SK-N-SH (cell line): Measurements from ENCODE around the gene OBSCN. TPM values are rescaled to one million over a fixed set of nuclear protein-coding genes. Genes with fewer than 3 reads are reported as not detected.

Experiments used
- CTCF ChIA-PET: fragments of 300-600, 350-600 bp; formaldehyde crosslinking; extraction: SDS; loops from one replicate; lab custom pipeline; 2021; lab: Yijun Ruan, JAX
- POLR2A ChIA-PET: fragments of 350-600 bp; sonication (Branson Sonifier 250); formaldehyde crosslinking; extraction: SDS; loops from one replicate; lab custom pipeline; 2020; ENCODE audit warnings: antibody characterized with exemption, inconsistent platforms; lab: Yijun Ruan, JAX
- DNase-seq: peaks from one replicate; pipeline ENCODE4 v3.0.0; 2012
- H2AFZ ChIP-seq: fragments of 200-600 bp; sonication (generic); 2 replicates; pipeline ENCODE4 v1.8.1; 2016; ENCODE audit warnings: antibody characterized with exemption, mild to moderate bottlenecking, low read depth
- H3F3A ChIP-seq: fragments of 200-600 bp; sonication (generic); replicated peaks from 2 replicates; pipeline ENCODE3; 2016; ENCODE audit warnings: antibody characterized with exemption, mild to moderate bottlenecking; ENCODE audit not compliant: insufficient read depth
- H3K27ac ChIP-seq, 2 experiments: fragments of 200-500 bp in 1 of 2; fragments of 200-600 bp in 1 of 2; sonication (Bioruptor generic) in 1 of 2; sonication (generic), shearing (Covaris generic) in 1 of 2; 2 replicates each; pipeline versions ENCODE4 v1.5.1 to v1.6.1; 2014 to 2016; ENCODE audit warnings: low read depth in 2 of 2, inconsistent platforms in 1 of 2, low read length in 1 of 2, mild to moderate bottlenecking in 1 of 2, mixed read lengths in 1 of 2
- H3K27me3 ChIP-seq: fragments of 200-600 bp; sonication (generic), shearing (Covaris generic); 2 replicates; pipeline ENCODE4 v1.6.1; 2016; ENCODE audit warnings: mixed run types; ENCODE audit not compliant: insufficient read depth
- H3K36me3 ChIP-seq, 2 experiments: fragments of 200-500 bp in 1 of 2; fragments of 200-600 bp in 1 of 2; sonication (Bioruptor generic) in 1 of 2; sonication (generic) in 1 of 2; replicated peaks in 1 of 2; 2 replicates each; pipeline versions ENCODE3 to v1.5.1; 2014 to 2016; ENCODE audit warnings: low read length in 1 of 2, mild to moderate bottlenecking in 1 of 2; ENCODE audit not compliant: insufficient read depth in 2 of 2, control insufficient read depth in 1 of 2
- H3K4me1 ChIP-seq, 2 experiments: fragments of 200-500 bp in 1 of 2; fragments of 200-600 bp in 1 of 2; sonication (Bioruptor generic) in 1 of 2; sonication (generic), shearing (Covaris generic) in 1 of 2; 2 replicates each; pipeline versions ENCODE4 v1.5.1 to v1.6.1; 2014 to 2016; ENCODE audit warnings: low read depth in 1 of 2, low read length in 1 of 2, mixed run types in 1 of 2; ENCODE audit not compliant: insufficient read depth in 2 of 2, control insufficient read depth in 1 of 2
- H3K4me2 ChIP-seq: fragments of 200-600 bp; sonication (generic), shearing (Covaris generic); 2 replicates; pipeline ENCODE4 v1.6.1; 2017; ENCODE audit warnings: mixed run types
- H3K4me3 ChIP-seq, 2 experiments: fragments of 200-500 bp in 1 of 2; fragments of 200-600 bp in 1 of 2; sonication (Bioruptor generic) in 1 of 2; sonication (generic), shearing (Covaris generic) in 1 of 2; 2 replicates each; pipeline versions ENCODE4 v1.5.1 to v1.8.1; 2014 to 2016; ENCODE audit warnings: low read depth in 2 of 2, inconsistent platforms in 1 of 2, low read length in 1 of 2, mild to moderate bottlenecking in 1 of 2, mixed read lengths in 1 of 2, moderate library complexity in 1 of 2
- H3K79me2 ChIP-seq: fragments of 200-600 bp; sonication (generic); 2 replicates; pipeline ENCODE4 v1.8.1; 2017; ENCODE audit warnings: mild to moderate bottlenecking; ENCODE audit not compliant: insufficient read depth
- H3K9ac ChIP-seq: fragments of 200-600 bp; sonication (generic); 2 replicates; pipeline ENCODE4 v1.6.1; 2017; ENCODE audit warnings: mixed run types
- H3K9me2 ChIP-seq: fragments of 200-600 bp; sonication (generic); 2 replicates; pipeline ENCODE4 v1.6.1; 2017; ENCODE audit warnings: mixed run types
- H3K9me3 ChIP-seq: fragments of 200-600 bp; sonication (generic); 2 replicates; pipeline ENCODE4 v1.6.1; 2017; ENCODE audit warnings: mixed run types, mild to moderate bottlenecking, moderate library complexity
- H4K20me1 ChIP-seq: fragments of 200-600 bp; sonication (generic); 2 replicates; pipeline ENCODE4 v1.6.1; 2017; ENCODE audit warnings: mild to moderate bottlenecking, mixed run types; ENCODE audit not compliant: insufficient read depth
- EP300 ChIP-seq, 2 experiments: IDR thresholded peaks; 2 replicates each; pipeline versions ENCODE4 v1.4.0 to v1.6.1; 2012; ENCODE audit warnings: borderline replicate concordance in 1 of 2, low read depth in 1 of 2, low read length in 1 of 2
- GATA2 ChIP-seq: sonication (generic); formaldehyde crosslinking; IDR thresholded peaks from 2 replicates; pipeline ENCODE4 v1.5.0; 2020; ENCODE audit warnings: mild to moderate bottlenecking, missing genetic modification reagents
- MEF2A ChIP-seq: IDR thresholded peaks from 2 replicates; pipeline ENCODE4 v1.4.0; 2012; ENCODE audit warnings: low read depth, borderline replicate concordance
- POLR2AphosphoS5 ChIP-seq: IDR thresholded peaks from 2 replicates; pipeline ENCODE4 v1.6.1; 2012; ENCODE audit warnings: low read depth, low read length
- RAD21 ChIP-seq: IDR thresholded peaks from 2 replicates; pipeline ENCODE4 v1.6.1; 2012; ENCODE audit warnings: mild to moderate bottlenecking, low read length
- RFX5 ChIP-seq: IDR thresholded peaks from 2 replicates; pipeline ENCODE4 v1.6.1; 2012; ENCODE audit warnings: mild to moderate bottlenecking, improper control_type of control experiment, low read length
- RXRA ChIP-seq: IDR thresholded peaks from 2 replicates; pipeline ENCODE4 v1.4.0; 2012; ENCODE audit warnings: low read depth, mild to moderate bottlenecking, borderline replicate concordance
- SMC3 ChIP-seq: IDR thresholded peaks from 2 replicates; pipeline ENCODE4 v1.6.1; 2012; ENCODE audit warnings: low read depth, low read length, improper control_type of control experiment
- TAF1 ChIP-seq: IDR thresholded peaks from 2 replicates; pipeline ENCODE4 v1.6.1; 2012; ENCODE audit warnings: low read depth, mild to moderate bottlenecking, low read length, moderate library complexity, borderline replicate concordance
- WGBS: methylation state at CpG from one replicate; pipeline ENCODE4 v1.1.6; 2017; ENCODE audit warnings: low lambda C conversion rate; 5-methylcytosine and 5-hydroxymethylcytosine counted together
- polyA plus RNA-seq, 3 experiments: library from polyadenylated mRNA; depleted of rRNA; stranded (reverse); fragments of >200 nt; gene quantifications; 2 replicates each; pipeline ENCODE4 v1.2.3, GENCODE V29; 2012
- TF ChIP-seq, protein P1 (sequence below): fragments of 150-350 bp; IDR thresholded peaks from 2 replicates; pipeline ENCODE4 v1.6.1; 2016; ENCODE audit warnings: mild to moderate bottlenecking, low read depth, low read length

OBSCN gene
- polyA plus RNA-seq, 1 of the 3 experiments (the other 2 are of a cell fraction), result 4.0 TPM

DNA sequence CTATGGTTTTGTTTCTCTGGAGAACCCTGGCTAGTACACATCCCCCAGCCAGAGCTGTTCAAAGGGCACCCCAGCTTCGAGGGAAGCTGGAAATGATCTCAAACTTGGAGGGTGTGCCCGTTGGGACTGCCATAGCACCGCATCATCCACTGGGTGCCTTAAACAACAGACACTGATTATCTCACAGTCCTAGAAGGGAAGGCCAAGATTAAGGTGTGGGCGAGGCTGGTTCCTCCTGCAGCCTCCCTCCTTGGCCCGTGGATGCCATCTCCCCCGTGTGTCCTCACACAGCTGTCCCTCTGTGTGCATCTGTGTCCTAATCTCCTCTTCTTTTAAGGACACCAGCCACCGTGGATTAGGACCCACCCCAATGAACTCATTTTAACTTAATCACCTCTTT lies 46.5 kb upstream of the OBSCN start:
- no peak overlapping the region for H3K9ac ChIP-seq
- no peaks in the 10 kb centered on the region for H3K9me3 ChIP-seq
- H3K79me2 ChIP-seq, result peaks cover 2% of the 10 kb centered on the region; the same call in 1 of the 2 replicates
- H4K20me1 ChIP-seq, result no peaks in the 10 kb centered on the region
- H3K27me3 ChIP-seq, result no peaks in the 10 kb centered on the region
- H3K36me3 ChIP-seq, result no peaks in the 10 kb centered on the region
- TF ChIP-seq GATA2 (CRISPR knock-in tag) (no peak), EP300 (IDR thresholded peaks at IDR 0.05; ENCODE audit: borderline replicate concordance in 1 of 2, low read depth in 1 of 2, low read length in 1 of 2) (no peak), POLR2AphosphoS5 (no peak)
- 34% methylated on average over 6 of the region's 7 CpGs for WGBS
- H3K9me2 ChIP-seq, result no peaks in the 10 kb centered on the region
- no peak overlapping the region for H3K4me2 ChIP-seq
- no peaks in the 10 kb centered on the region for H3F3A ChIP-seq
- ChIA-PET POLR2A (no interaction called here), CTCF (no interaction called here)
- peaks cover 7 to 20% of the 10 kb centered on the region in 2 experiments; a peak in 2 of 4 replicates for H3K4me1 ChIP-seq
- H3K4me3 ChIP-seq, result no peak overlapping the region
- H2AFZ ChIP-seq, result no peak overlapping the region
- DNase-seq, result no peak
- no peak overlapping the region for H3K27ac ChIP-seq

DNA sequence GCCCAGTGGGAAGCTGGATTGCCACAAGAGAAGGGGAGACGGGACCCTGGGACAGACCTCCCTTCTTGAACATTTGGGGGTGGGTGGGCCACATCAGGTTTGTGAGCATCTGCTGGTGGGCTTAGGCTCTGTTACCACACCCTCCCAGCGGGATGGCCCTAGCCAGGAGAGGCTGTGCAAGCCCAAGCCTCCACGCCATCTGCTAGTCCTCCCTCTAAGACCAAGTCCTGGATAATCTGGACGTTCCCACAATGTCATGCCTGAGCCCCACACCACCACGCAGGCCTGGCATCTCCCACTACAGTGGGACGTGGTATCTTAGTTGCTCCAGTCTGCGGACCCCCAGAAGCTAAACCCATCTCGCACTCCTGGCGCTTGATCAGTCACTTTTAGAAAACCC lies 46.0 kb upstream of the OBSCN start:
- H3K27me3 ChIP-seq, result no peaks in the 10 kb centered on the region
- no peak overlapping the region for H3K27ac ChIP-seq
- no peak overlapping the region for H3K4me2 ChIP-seq
- DNase-seq, result no peak
- H3K4me3 ChIP-seq, result no peak overlapping the region
- no peaks in the 10 kb centered on the region for H3K9me2 ChIP-seq
- H4K20me1 ChIP-seq, result no peaks in the 10 kb centered on the region
- POLR2A ChIA-PET, result interaction anchor here (0.6 kb wide), 1 partner anchor 9 kb away, joined by 3 read pairs; no protein-coding TSS in a partner anchor
- peaks cover 7% of the 10 kb centered on the region for H3K79me2 ChIP-seq
- peaks cover 10 to 25% of the 10 kb centered on the region in 2 experiments; a peak in 3 of 4 replicates for H3K4me1 ChIP-seq
- H3K9ac ChIP-seq, result no peak overlapping the region
- H3K36me3 ChIP-seq, result no peaks in the 10 kb centered on the region
- H2AFZ ChIP-seq, result no peak overlapping the region
- 78% methylated on average over 7 of the region's 9 CpGs for WGBS
- CTCF ChIA-PET, result no interaction called here
- TF ChIP-seq RXRA, result no peak
- no peaks in the 10 kb centered on the region for H3F3A ChIP-seq
- H3K9me3 ChIP-seq, result no peaks in the 10 kb centered on the region

DNA sequence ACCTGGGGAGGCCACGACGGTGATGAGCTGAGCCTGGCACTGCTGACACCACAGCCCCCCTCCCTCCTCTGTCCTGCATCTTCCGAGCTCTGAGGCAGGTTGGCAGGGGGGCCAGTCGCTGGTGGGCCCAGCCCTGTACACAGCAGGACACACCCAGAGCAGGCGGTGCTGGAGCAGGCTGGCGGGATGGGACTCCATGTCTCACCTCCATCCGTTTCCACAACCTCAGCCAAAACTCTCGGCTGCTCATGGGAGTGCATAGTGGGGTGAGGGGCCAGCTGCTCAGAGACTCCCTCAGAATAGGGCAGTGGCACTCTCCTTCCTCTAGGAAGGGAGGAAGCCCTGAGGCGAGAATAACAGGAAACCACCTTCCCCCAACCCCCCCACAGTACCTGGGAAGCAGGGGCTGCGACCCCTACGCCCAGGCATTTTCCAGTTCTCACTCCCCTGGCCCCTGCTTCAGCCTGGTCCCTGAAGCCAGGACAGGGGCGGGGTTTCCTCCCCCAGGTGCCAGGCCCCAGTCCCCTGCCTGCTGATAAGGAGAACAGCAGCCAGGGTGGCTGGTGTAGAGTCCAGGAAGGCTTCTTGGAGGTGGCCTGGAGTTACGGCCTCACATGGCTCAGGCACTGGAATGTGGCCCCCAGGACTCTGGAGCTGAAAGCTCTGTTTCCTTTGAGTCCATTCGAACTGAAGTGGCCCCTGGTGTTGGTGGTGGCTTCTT lies 45.4 kb upstream of the OBSCN start:
- H3K79me2 ChIP-seq, result peaks cover 13% of the 10 kb centered on the region
- no peaks in the 10 kb centered on the region for H3K27me3 ChIP-seq
- no peak for DNase-seq
- H3K4me1 ChIP-seq, result peaks cover 13 to 25% of the 10 kb centered on the region in 2 experiments; a peak in 3 of 4 replicates
- no peak overlapping the region for H3K4me3 ChIP-seq
- TF ChIP-seq RFX5 (no peak), SMC3 (no peak), RXRA (no peak), TAF1 (no peak), RAD21 (no peak), MEF2A (no peak)
- TF ChIP-seq, protein P1, sequence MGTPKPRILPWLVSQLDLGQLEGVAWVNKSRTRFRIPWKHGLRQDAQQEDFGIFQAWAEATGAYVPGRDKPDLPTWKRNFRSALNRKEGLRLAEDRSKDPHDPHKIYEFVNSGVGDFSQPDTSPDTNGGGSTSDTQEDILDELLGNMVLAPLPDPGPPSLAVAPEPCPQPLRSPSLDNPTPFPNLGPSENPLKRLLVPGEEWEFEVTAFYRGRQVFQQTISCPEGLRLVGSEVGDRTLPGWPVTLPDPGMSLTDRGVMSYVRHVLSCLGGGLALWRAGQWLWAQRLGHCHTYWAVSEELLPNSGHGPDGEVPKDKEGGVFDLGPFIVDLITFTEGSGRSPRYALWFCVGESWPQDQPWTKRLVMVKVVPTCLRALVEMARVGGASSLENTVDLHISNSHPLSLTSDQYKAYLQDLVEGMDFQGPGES, result no peak
- no peaks in the 10 kb centered on the region for H3K9me2 ChIP-seq
- H3K4me2 ChIP-seq, result no peak overlapping the region
- no peak overlapping the region for H3K9ac ChIP-seq
- no peak overlapping the region for H2AFZ ChIP-seq
- H4K20me1 ChIP-seq, result no peaks in the 10 kb centered on the region
- H3K36me3 ChIP-seq, result no peaks in the 10 kb centered on the region
- WGBS, result 58% methylated on average over 7 of the region's 14 CpGs
- POLR2A ChIA-PET, result interaction anchor here (0.6 kb wide), 1 partner anchor 10 kb away, joined by 3 read pairs; no protein-coding TSS in a partner anchor
- H3K9me3 ChIP-seq, result no peaks in the 10 kb centered on the region
- H3K27ac ChIP-seq, result no peak overlapping the region
- CTCF ChIA-PET, result interaction anchor here (0.6 kb wide), 1 partner anchor 71 kb away, joined by 3 read pairs; no protein-coding TSS in a partner anchor
- H3F3A ChIP-seq, result no peaks in the 10 kb centered on the region
